BJ (cell line): Measurements from ENCODE around the gene CCDC86. TPM values are rescaled to one million over a fixed set of nuclear protein-coding genes. Genes with fewer than 3 reads are reported as not detected.
A peak's percentile ranks its signal among the peaks of the same experiment; 100 is the strongest.

Experiments used
- CTCF ChIA-PET: fragments of 350-600 bp; formaldehyde crosslinking; extraction: SDS; loops from one replicate; lab custom pipeline; 2021; ENCODE audit warnings: antibody characterized with exemption, inconsistent platforms; lab: Yijun Ruan, JAX
- POLR2A ChIA-PET: fragments of 300-600 bp; sonication (Branson Sonifier 250); formaldehyde crosslinking; extraction: SDS; loops from one replicate; lab custom pipeline; 2021; ENCODE audit warnings: antibody characterized with exemption; lab: Charles Lee
- DNase-seq: peaks from one replicate; pipeline ENCODE4 v3.0.0-alpha.2; 2011; ENCODE audit warnings: low read depth
- H3K27me3 ChIP-seq: 2 replicates; pipeline ENCODE4 v1.6.0; 2011; ENCODE audit warnings: low read length; ENCODE audit not compliant: control insufficient read depth, insufficient read depth
- H3K36me3 ChIP-seq: 2 replicates; pipeline ENCODE4 v1.5.1; 2011; ENCODE audit warnings: low read length; ENCODE audit not compliant: control insufficient read depth, insufficient read depth
- H3K4me3 ChIP-seq: 2 replicates; pipeline ENCODE4 v1.5.1; 2011; ENCODE audit warnings: low read depth, mild to moderate bottlenecking, control low read depth, low read length
- polyA minus RNA-seq: library from RNA; depleted of rRNA, polyadenylated mRNA; stranded (reverse); fragments of >200 nt; gene quantifications from 2 replicates; pipeline ENCODE4 v1.2.3, GENCODE V29; 2011; rRNA and poly(A)+ RNA removed
- polyA plus RNA-seq: library from polyadenylated mRNA; depleted of rRNA; stranded (reverse); fragments of >200 nt; gene quantifications from 2 replicates; pipeline ENCODE4 v1.2.3, GENCODE V29; 2011; rRNA removed
- TF ChIP-seq, protein P1 (sequence below): IDR thresholded peaks from 2 replicates; pipeline ENCODE4 v1.5.1; 2011; ENCODE audit warnings: low read depth, mild to moderate bottlenecking, control low read depth, inconsistent platforms, low read length, moderate library complexity; ENCODE audit not compliant: insufficient read depth

Gene CCDC86, protein sequence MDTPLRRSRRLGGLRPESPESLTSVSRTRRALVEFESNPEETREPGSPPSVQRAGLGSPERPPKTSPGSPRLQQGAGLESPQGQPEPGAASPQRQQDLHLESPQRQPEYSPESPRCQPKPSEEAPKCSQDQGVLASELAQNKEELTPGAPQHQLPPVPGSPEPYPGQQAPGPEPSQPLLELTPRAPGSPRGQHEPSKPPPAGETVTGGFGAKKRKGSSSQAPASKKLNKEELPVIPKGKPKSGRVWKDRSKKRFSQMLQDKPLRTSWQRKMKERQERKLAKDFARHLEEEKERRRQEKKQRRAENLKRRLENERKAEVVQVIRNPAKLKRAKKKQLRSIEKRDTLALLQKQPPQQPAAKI
- polyA plus RNA-seq, result 12.5 and 21.2 TPM in 2 replicates
- polyA minus RNA-seq, result 4.0 and 5.3 TPM in 2 replicates

DNA sequence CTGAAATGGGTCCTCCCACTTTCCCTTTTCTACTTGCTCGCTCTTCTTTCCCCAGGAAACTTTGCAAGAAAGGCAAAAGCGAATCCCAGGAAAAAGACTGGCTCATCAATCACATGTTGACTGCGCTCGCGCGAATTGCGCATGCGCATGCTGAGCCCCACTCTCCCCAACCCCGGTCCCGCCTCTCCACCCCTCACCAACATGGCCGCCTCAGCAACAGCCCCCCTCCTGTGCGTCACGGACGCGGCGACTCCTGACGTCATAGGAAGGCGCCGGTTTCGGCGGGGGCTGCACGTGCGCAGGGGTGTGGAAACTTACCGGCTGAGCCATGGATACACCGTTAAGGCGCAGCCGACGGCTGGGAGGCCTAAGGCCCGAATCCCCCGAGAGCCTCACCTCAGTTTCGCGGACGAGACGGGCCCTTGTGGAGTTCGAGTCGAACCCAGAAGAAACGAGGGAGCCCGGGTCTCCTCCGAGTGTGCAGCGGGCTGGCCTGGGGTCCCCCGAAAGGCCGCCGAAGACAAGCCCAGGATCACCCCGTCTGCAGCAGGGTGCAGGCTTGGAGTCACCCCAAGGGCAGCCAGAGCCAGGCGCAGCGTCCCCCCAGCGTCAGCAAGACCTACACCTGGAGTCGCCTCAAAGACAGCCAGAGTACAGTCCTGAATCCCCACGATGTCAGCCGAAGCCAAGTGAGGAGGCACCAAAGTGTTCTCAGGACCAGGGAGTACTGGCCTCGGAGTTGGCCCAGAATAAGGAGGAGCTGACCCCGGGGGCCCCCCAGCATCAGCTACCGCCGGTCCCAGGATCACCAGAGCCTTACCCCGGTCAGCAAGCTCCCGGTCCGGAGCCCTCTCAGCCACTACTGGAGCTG lies at the start of gene CCDC86:
Gene CCDC86, plus strand, starts transcription at position 317 of the 871 bp plus-strand sequence. Its CDS starts 12 bp downstream, at position 329.
- ChIA-PET POLR2A (no interaction called here), CTCF (interaction anchor here (0.8 to 29.2 kb wide), 3 partner anchors 11 to 52 kb away, joined by 3 to 716 read pairs (median 23); partner anchors contain the start of gene PRPF19)
- peaks cover 6% of the 10 kb centered on the region; the same call in 1 of the 2 replicates for H3K27me3 ChIP-seq
- H3K36me3 ChIP-seq, result peaks cover 2% of the 10 kb centered on the region; the same call in 1 of the 2 replicates
- peak; percentile 62 for DNase-seq
- TF ChIP-seq, protein P1, sequence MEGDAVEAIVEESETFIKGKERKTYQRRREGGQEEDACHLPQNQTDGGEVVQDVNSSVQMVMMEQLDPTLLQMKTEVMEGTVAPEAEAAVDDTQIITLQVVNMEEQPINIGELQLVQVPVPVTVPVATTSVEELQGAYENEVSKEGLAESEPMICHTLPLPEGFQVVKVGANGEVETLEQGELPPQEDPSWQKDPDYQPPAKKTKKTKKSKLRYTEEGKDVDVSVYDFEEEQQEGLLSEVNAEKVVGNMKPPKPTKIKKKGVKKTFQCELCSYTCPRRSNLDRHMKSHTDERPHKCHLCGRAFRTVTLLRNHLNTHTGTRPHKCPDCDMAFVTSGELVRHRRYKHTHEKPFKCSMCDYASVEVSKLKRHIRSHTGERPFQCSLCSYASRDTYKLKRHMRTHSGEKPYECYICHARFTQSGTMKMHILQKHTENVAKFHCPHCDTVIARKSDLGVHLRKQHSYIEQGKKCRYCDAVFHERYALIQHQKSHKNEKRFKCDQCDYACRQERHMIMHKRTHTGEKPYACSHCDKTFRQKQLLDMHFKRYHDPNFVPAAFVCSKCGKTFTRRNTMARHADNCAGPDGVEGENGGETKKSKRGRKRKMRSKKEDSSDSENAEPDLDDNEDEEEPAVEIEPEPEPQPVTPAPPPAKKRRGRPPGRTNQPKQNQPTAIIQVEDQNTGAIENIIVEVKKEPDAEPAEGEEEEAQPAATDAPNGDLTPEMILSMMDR, result no peak
- H3K4me3 ChIP-seq, result peak within 1 kb of the TSS; percentile 94

DNA sequence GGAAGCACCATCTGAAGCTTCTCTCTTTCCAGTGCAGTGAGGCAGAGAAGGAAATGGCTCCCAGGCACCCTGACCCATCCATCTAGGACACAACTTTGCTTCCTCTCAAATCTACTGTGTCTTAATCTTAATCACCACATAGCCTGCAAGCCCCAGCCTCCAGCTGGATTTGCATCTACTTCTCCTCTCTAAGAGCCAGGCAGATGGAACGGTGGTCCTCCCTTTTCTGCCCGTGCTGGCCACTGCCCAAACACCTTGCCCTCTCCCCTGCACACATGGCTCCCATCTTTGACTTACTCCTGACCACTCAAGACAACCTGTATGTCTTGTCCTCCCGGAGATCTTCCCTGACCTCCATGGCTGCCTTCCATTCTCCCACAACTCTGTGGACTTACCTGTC lies 49.4 kb upstream of the CCDC86 start:
- ChIA-PET CTCF (interaction anchor here (1.3 kb wide), 1 partner anchor 12 kb away, joined by 3 read pairs; no protein-coding TSS in a partner anchor), POLR2A (no interaction called here)
- Histone ChIP-seq H3K36me3 (no peaks in the 10 kb centered on the region), H3K27me3 (peaks cover 3% of the 10 kb centered on the region), H3K4me3 (no peak overlapping the region)
- TF ChIP-seq, protein P1, result no peak
- DNase-seq, result no peak

DNA sequence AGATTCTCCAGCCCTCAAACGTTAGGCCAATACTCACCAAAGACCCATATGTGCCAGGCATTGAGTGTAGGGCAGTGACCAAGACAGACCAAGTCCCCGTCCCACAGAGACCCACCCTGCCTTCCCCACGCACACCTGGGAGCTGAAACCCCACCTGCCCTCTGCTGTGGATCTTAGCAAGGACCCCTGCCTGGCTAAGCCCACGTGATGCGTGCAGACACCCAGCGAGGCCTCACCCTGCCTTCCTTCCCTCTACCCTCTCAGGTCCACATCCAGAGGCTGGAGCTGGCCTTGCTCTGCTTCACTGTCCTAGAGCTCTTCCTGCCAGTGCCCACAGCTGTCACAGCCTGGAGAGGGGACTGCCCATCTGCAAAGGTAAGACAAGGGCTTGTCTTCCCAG lies 46.6 kb upstream of the CCDC86 start:
- Histone ChIP-seq H3K4me3 (no peak overlapping the region), H3K36me3 (no peaks in the 10 kb centered on the region), H3K27me3 (peaks cover 4% of the 10 kb centered on the region)
- TF ChIP-seq, protein P1, result no peak
- ChIA-PET POLR2A (no interaction called here), CTCF (no interaction called here)
- no peak for DNase-seq

DNA sequence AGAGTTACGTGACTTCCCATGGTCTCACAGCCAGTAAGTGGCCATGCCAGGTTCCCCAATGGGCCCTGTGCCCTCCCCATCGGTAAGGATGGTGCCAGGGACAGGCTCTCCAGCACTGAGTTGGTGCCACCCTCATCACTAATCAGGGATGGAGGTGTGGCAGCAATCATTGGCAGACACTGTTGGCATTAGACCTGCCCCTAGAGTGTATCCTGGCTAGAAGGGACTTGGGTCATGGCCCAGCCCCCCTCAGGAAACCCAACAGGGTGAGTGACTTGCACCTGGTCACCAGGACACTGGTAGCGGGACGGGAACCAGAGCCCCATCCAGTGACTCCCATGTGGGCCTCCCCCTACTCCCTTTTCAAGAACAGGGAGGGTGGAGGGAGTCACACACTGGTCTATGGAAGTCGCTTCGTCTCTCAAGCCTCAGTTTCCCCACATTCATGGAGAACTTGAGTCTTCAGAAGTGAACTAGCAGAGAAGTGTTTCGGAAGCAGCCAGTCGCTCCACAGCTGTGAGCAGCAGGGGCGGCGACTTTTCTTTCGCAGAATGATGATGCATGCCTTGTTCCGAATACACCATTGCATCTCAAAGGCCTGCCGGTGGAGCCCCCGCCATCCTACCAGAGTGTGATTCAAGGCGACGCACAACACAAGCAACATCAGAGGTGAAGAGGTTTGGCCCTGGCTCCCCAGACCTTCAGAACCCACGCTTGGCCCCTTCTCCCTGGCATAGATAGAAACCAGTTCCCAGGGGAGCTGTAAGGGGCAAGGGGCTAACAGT lies 43.9 kb upstream of the CCDC86 start:
- H3K4me3 ChIP-seq, result no peak overlapping the region
- no peak for DNase-seq
- H3K36me3 ChIP-seq, result no peaks in the 10 kb centered on the region
- peaks cover 3% of the 10 kb centered on the region; the same call in 1 of the 2 replicates for H3K27me3 ChIP-seq
- ChIA-PET POLR2A (no interaction called here), CTCF (interaction anchor here (1.2 kb wide), 1 partner anchor 23 kb away, joined by 4 read pairs; no protein-coding TSS in a partner anchor)
- TF ChIP-seq, protein P1, result no peak
